Astrocyte (in vitro differentiated cells and primary cell): Measurements from ENCODE around the gene GPC3. TPM values are rescaled to one million over a fixed set of nuclear protein-coding genes. Genes with fewer than 3 reads are reported as not detected.

Experiments
- DNase-seq: peaks from one replicate; pipeline ENCODE4 v3.0.0-alpha.2; 2010; ENCODE audit warnings: low read depth
- FAIRE-seq: peaks from 2 replicates; lab custom pipeline; 2011; peaks lifted over from hg19 to GRCh38; lab: Jason Lieb, UNC
- H2AFZ ChIP-seq: 2 replicates; pipeline ENCODE4 v1.6.0; 2012; ENCODE audit warnings: low read depth, low read length, inconsistent platforms
- H3K27ac ChIP-seq: 2 replicates; pipeline ENCODE4 v1.5.1; 2011; ENCODE audit warnings: low read depth, low read length, inconsistent platforms
- H3K27me3 ChIP-seq: 2 replicates; pipeline ENCODE4 v1.6.0; 2011; ENCODE audit warnings: low read length, inconsistent platforms; ENCODE audit not compliant: insufficient read depth
- H3K36me3 ChIP-seq: 2 replicates; pipeline ENCODE4 v1.5.1; 2011; ENCODE audit warnings: low read length, inconsistent platforms; ENCODE audit not compliant: insufficient read depth
- H3K4me1 ChIP-seq: 2 replicates; pipeline ENCODE4 v1.5.1; 2011; ENCODE audit warnings: low read length, inconsistent platforms; ENCODE audit not compliant: insufficient read depth
- H3K4me2 ChIP-seq: 2 replicates; pipeline ENCODE4 v1.6.0; 2012; ENCODE audit warnings: low read length, inconsistent platforms
- H3K4me3 ChIP-seq: 2 replicates; pipeline ENCODE4 v1.5.1; 2011; ENCODE audit warnings: low read depth, mild to moderate bottlenecking, low read length, inconsistent platforms; ENCODE audit not compliant: insufficient read depth
- H3K79me2 ChIP-seq: 2 replicates; pipeline ENCODE4 v1.6.0; 2012; ENCODE audit warnings: mild to moderate bottlenecking, low read length, inconsistent platforms; ENCODE audit not compliant: insufficient read depth
- H3K9ac ChIP-seq: 2 replicates; pipeline ENCODE4 v1.6.0; 2012; ENCODE audit warnings: mild to moderate bottlenecking, low read length, inconsistent platforms
- H3K9me3 ChIP-seq: 2 replicates; pipeline ENCODE4 v1.5.1; 2012; ENCODE audit warnings: low read depth, mild to moderate bottlenecking, low read length, inconsistent platforms; ENCODE audit not compliant: insufficient read depth
- H4K20me1 ChIP-seq: 2 replicates; pipeline ENCODE4 v1.6.0; 2012; ENCODE audit warnings: low read length, inconsistent platforms; ENCODE audit not compliant: insufficient read depth
- H3K27ac Mint-ChIP-seq: one replicate; pipeline ENCODE4 v1.8.0; 2021; ENCODE audit warnings: mild to moderate bottlenecking, mixed read lengths; ENCODE audit not compliant: unreplicated experiment
- H3K27me3 Mint-ChIP-seq: one replicate; pipeline ENCODE4 v1.8.0; 2021; ENCODE audit warnings: low read depth, mixed read lengths; ENCODE audit not compliant: unreplicated experiment
- H3K36me3 Mint-ChIP-seq: one replicate; pipeline ENCODE4 v1.8.0; 2021; ENCODE audit warnings: low read depth, mixed read lengths; ENCODE audit not compliant: unreplicated experiment
- H3K4me1 Mint-ChIP-seq: one replicate; pipeline ENCODE4 v1.8.0; 2021; ENCODE audit warnings: low read depth, mixed read lengths; ENCODE audit not compliant: unreplicated experiment
- H3K4me3 Mint-ChIP-seq: one replicate; pipeline ENCODE4 v1.8.0; 2021; ENCODE audit warnings: mild to moderate bottlenecking, moderate library complexity, mixed read lengths; ENCODE audit not compliant: unreplicated experiment
- H3K9me3 Mint-ChIP-seq: one replicate; pipeline ENCODE4 v1.8.0; 2021; ENCODE audit warnings: mild to moderate bottlenecking, mixed read lengths; ENCODE audit not compliant: unreplicated experiment
- EZH2 ChIP-seq: IDR thresholded peaks from 2 replicates; pipeline ENCODE4 v1.6.1; 2012; ENCODE audit warnings: mild to moderate bottlenecking, low read length, inconsistent platforms; ENCODE audit not compliant: insufficient read depth
- total RNA-seq: library from RNA; stranded (reverse); gene quantifications from 2 replicates; pipeline ENCODE4 v1.2.1, GENCODE V29; 2021
- TF ChIP-seq, protein P1 (sequence below): IDR thresholded peaks from 2 replicates; pipeline ENCODE4 v1.5.1; 2011; ENCODE audit warnings: low read depth, mild to moderate bottlenecking, inconsistent platforms, low read length, moderate library complexity; ENCODE audit not compliant: insufficient read depth

GPC3 gene
- total RNA-seq, 1 donor from 2014 or later: 8.2 TPM

DNA sequence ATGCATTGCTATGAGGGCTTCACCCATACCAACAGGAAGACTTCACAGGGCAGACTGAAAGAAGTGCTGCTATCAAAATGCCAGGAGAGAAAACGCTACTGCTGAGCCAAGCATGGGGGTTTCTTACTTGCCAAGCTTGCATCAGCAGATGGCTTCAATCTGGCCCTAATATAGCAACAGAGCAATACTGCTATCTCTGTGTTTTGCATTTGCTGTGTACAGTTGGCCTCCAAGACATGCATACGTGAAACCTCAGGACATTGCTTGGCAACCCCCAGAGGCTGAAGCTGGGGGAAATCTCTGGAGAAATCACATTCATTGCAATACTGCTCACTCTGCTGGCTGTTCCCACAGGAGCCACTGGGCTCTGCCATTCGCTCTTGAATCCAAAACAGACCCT lies 442.9 kb downstream of the GPC3 start:
- H3K27me3 Mint-ChIP-seq: no peaks in the 10 kb centered on the region
- H3K36me3 ChIP-seq: no peaks in the 10 kb centered on the region
- peaks cover 3% of the 10 kb centered on the region for H3K4me1 Mint-ChIP-seq
- H3K27ac Mint-ChIP-seq: no peak overlapping the region
- FAIRE-seq: no peak
- no peak overlapping the region for H3K4me2 ChIP-seq
- no peaks in the 10 kb centered on the region for H3K9me3 ChIP-seq
- H4K20me1 ChIP-seq: no peaks in the 10 kb centered on the region
- H3K4me3 Mint-ChIP-seq: no peak overlapping the region
- no peak overlapping the region for H3K4me3 ChIP-seq
- DNase-seq: no peak
- H3K79me2 ChIP-seq: no peaks in the 10 kb centered on the region
- H2AFZ ChIP-seq: no peak overlapping the region
- H3K27me3 ChIP-seq: no peaks in the 10 kb centered on the region
- TF ChIP-seq, protein P1, sequence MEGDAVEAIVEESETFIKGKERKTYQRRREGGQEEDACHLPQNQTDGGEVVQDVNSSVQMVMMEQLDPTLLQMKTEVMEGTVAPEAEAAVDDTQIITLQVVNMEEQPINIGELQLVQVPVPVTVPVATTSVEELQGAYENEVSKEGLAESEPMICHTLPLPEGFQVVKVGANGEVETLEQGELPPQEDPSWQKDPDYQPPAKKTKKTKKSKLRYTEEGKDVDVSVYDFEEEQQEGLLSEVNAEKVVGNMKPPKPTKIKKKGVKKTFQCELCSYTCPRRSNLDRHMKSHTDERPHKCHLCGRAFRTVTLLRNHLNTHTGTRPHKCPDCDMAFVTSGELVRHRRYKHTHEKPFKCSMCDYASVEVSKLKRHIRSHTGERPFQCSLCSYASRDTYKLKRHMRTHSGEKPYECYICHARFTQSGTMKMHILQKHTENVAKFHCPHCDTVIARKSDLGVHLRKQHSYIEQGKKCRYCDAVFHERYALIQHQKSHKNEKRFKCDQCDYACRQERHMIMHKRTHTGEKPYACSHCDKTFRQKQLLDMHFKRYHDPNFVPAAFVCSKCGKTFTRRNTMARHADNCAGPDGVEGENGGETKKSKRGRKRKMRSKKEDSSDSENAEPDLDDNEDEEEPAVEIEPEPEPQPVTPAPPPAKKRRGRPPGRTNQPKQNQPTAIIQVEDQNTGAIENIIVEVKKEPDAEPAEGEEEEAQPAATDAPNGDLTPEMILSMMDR: no peak
- no peak for TF ChIP-seq EZH2
- no peak overlapping the region for H3K9ac ChIP-seq
- no peak overlapping the region for H3K27ac ChIP-seq
- H3K36me3 Mint-ChIP-seq: no peaks in the 10 kb centered on the region
- H3K4me1 ChIP-seq: peaks cover 2% of the 10 kb centered on the region
- no peaks in the 10 kb centered on the region for H3K9me3 Mint-ChIP-seq

DNA sequence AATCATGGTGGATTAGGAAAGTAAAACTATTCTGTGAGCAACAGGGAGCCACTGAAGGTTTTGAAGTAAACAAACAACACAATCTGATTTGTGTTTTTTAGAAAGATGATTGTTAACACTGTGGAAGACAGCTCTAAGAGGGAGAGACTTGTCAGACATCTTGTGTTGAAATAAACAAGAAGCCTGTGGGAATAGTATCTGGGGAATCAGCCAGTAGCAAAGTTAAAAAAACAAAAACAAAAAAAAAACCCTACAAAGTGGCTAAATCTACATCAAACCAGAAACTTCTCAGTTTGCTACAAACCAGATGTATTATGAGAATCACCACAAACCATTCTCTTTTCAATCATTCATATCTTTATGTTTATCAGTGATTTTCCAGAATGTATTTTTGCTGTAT lies 444.4 kb downstream of the GPC3 start:
- FAIRE-seq: no peak
- Histone ChIP-seq H3K4me1 (peaks cover 2% of the 10 kb centered on the region), H3K4me2 (no peak overlapping the region), H3K27me3 (no peaks in the 10 kb centered on the region), H3K36me3 (no peaks in the 10 kb centered on the region), H3K9me3 (no peaks in the 10 kb centered on the region), H3K79me2 (no peaks in the 10 kb centered on the region), H2AFZ (no peak overlapping the region), H3K27ac (no peak overlapping the region), H3K9ac (no peak overlapping the region), H4K20me1 (no peaks in the 10 kb centered on the region), H3K4me3 (no peak overlapping the region)
- no peaks in the 10 kb centered on the region for H3K9me3 Mint-ChIP-seq
- no peak overlapping the region for H3K27ac Mint-ChIP-seq
- no peaks in the 10 kb centered on the region for H3K27me3 Mint-ChIP-seq
- H3K36me3 Mint-ChIP-seq: no peaks in the 10 kb centered on the region
- TF ChIP-seq, protein P1: no peak
- TF ChIP-seq EZH2: no peak
- H3K4me1 Mint-ChIP-seq: peaks cover 3% of the 10 kb centered on the region
- no peak for DNase-seq
- no peak overlapping the region for H3K4me3 Mint-ChIP-seq

DNA sequence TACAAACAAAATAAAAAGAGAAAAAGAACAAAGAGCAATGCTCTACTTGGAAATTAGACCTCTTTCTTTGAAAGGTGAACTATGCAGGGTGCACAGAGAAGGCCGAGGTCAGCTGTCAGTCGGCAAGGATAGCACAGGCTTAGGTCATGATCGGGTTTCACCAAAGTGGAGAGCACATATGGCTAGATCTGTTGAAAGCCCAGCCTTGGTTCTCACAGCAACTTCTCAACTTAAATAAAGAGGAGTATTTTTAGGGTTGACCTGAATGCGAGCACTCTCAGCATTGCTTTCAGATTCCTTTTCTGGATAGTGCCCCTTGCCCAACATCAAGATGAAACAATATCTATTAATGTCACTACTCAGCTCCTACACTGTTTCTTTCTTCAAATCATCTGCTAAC lies 447.2 kb downstream of the GPC3 start:
- Mint-ChIP-seq H3K27ac (no peak overlapping the region), H3K4me3 (no peak overlapping the region), H3K4me1 (peaks cover 3% of the 10 kb centered on the region), H3K36me3 (no peaks in the 10 kb centered on the region), H3K27me3 (no peaks in the 10 kb centered on the region), H3K9me3 (no peaks in the 10 kb centered on the region)
- Histone ChIP-seq H3K4me3 (no peak overlapping the region), H3K79me2 (no peaks in the 10 kb centered on the region), H2AFZ (no peak overlapping the region), H3K36me3 (no peaks in the 10 kb centered on the region), H3K27ac (no peak overlapping the region), H3K4me1 (no peaks in the 10 kb centered on the region), H3K9me3 (no peaks in the 10 kb centered on the region), H3K27me3 (no peaks in the 10 kb centered on the region), H3K4me2 (no peak overlapping the region), H3K9ac (no peak overlapping the region), H4K20me1 (no peaks in the 10 kb centered on the region)
- TF ChIP-seq, protein P1: no peak
- TF ChIP-seq EZH2: no peak
- no peak for DNase-seq
- no peak for FAIRE-seq
